Activated naive CD8-positive, alpha-beta T cell treated with anti-CD3 and anti-CD28 coated beads, Interleukin-2, amount 50 U/mL, for 24 hours (primary cell): ENCODE measurements around the gene ZNRD2.
A peak's percentile ranks its signal among the peaks of the same experiment; 100 is the strongest.
"Not testable (repeated sequence)": the region's sequence is repeated elsewhere in the genome, so short reads cannot be mapped to it uniquely, and the experiment has no call there.

Experiments
- ATAC-seq: fragments of 150-1000 bp; cut with Tn5 transposase; one replicate; pipeline ENCODE4 v1.10.0; 2021
- DNase-seq: peaks from one replicate; pipeline ENCODE4 v3.0.0; 2021
- H3K27ac Mint-ChIP-seq: one replicate; pipeline ENCODE4 v1.8.0; 2021; ENCODE audit warnings: mild to moderate bottlenecking, mixed read lengths
- H3K27me3 Mint-ChIP-seq: one replicate; pipeline ENCODE4 v1.8.0; 2021; ENCODE audit warnings: mixed read lengths
- H3K36me3 Mint-ChIP-seq: one replicate; pipeline ENCODE4 v1.8.0; 2021; ENCODE audit warnings: low read depth, mixed read lengths
- H3K4me1 Mint-ChIP-seq: one replicate; pipeline ENCODE4 v1.8.0; 2021; ENCODE audit warnings: mixed read lengths
- H3K4me3 Mint-ChIP-seq: one replicate; pipeline ENCODE4 v1.8.0; 2021; ENCODE audit warnings: mild to moderate bottlenecking, moderate library complexity, mixed read lengths
- H3K9me3 Mint-ChIP-seq: one replicate; pipeline ENCODE4 v1.8.0; 2021; ENCODE audit warnings: mixed read lengths

ZNRD2 gene, protein sequence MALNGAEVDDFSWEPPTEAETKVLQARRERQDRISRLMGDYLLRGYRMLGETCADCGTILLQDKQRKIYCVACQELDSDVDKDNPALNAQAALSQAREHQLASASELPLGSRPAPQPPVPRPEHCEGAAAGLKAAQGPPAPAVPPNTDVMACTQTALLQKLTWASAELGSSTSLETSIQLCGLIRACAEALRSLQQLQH

DNA sequence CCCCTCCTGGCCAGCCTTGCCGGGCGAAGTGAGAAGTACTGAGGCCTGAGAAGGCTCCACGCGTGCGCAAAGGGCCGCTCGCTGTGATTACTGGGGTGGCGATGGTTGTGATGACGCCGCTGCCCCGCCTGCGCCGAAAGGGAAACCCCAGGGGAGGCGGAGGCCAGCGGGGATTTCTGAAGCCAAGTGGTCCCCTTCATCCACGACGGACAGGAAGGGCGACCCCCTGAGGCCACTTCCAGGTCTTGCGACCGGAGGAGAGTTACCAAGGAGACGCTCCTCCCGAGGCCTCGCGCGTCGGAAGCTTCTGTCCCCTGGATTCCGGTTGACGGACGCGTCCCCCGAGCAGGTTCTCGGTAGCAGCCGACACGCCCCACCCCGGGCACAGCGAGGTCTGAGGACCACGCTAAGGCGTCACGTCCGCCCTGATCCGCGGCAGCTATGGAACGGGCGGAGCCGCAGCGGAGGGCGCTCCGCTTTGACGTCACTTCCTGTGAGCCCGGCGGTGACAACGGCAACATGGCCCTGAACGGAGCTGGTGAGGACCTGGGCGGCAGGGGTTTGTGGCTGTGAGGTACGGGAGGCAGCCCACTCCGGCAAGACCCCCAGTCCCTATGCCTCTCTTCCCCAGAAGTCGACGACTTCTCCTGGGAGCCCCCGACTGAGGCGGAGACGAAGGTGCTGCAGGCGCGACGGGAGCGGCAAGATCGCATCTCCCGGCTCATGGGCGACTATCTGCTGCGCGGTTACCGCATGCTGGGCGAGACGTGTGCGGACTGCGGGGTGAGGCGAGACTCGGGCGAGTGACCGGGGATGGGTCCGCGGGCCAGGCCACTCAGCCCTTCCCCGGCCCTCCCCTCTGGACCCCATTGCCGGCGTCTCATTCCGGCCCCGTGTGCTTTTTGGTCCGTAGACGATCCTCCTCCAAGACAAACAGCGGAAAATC lies at the start of gene ZNRD2:
TSS of gene ZNRD2 (plus strand) at position 505 of the 946 bp plus-strand sequence. CDS start at position 520, 15 bp downstream.
- no peaks in the 10 kb centered on the region for H3K27me3 Mint-ChIP-seq

DNA sequence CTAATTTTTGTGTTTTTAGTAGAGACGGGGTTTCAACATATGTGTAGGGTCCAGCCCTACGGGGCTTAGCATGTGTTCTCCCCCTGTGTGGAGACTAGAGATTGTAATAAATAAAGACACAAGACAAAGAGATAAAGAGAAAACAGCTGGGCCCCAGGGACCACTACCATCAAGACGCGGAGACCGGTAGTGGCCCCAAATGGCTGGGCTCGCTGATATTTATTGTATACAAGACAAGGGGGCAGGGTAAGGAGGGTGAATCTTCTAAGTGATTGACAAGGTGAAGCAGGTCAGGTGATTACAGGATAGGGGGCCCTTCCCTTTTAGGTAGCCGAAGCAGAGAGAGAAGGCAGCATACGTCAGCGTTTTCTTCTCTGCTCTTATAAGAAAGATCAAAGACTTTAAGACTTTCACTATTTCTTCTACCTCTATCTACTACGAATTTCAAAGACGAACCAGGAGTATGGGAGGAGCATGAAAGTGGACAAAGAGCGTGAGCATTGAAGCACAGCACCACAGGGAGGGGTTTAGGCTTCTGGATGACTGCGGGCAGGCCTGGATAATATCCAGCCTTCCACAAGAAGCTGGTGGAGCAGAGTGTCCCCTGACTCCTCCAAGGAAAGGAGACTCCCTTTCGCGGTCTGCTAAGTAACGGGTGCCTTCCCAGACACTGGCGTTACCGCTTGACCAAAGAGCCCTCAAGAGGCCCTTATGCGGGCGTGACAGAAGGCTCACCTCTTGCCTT lies 48.3 kb upstream of the ZNRD2 start:
- not testable (repeated sequence) for DNase-seq, H3K9me3 Mint-ChIP-seq, ATAC-seq, H3K27me3 Mint-ChIP-seq, H3K36me3 Mint-ChIP-seq
- peak overlapping the region; percentile 55 for H3K4me3 Mint-ChIP-seq
- peaks cover 37% of the 10 kb centered on the region for H3K4me1 Mint-ChIP-seq
- H3K27ac Mint-ChIP-seq, result peak overlapping the region; percentile 67

More for the DNA sequence above, at the start of gene ZNRD2:
- DNase-seq, result peak; percentile 99
- peaks cover 20% of the 10 kb centered on the region for H3K36me3 Mint-ChIP-seq
- H3K27ac Mint-ChIP-seq, result peak within 1 kb of the TSS; percentile 93
- peak; percentile 82 for ATAC-seq
- no peaks in the 10 kb centered on the region for H3K9me3 Mint-ChIP-seq
- H3K4me3 Mint-ChIP-seq, result peak within 1 kb of the TSS; percentile 99
- peaks cover 70% of the 10 kb centered on the region for H3K4me1 Mint-ChIP-seq

DNA sequence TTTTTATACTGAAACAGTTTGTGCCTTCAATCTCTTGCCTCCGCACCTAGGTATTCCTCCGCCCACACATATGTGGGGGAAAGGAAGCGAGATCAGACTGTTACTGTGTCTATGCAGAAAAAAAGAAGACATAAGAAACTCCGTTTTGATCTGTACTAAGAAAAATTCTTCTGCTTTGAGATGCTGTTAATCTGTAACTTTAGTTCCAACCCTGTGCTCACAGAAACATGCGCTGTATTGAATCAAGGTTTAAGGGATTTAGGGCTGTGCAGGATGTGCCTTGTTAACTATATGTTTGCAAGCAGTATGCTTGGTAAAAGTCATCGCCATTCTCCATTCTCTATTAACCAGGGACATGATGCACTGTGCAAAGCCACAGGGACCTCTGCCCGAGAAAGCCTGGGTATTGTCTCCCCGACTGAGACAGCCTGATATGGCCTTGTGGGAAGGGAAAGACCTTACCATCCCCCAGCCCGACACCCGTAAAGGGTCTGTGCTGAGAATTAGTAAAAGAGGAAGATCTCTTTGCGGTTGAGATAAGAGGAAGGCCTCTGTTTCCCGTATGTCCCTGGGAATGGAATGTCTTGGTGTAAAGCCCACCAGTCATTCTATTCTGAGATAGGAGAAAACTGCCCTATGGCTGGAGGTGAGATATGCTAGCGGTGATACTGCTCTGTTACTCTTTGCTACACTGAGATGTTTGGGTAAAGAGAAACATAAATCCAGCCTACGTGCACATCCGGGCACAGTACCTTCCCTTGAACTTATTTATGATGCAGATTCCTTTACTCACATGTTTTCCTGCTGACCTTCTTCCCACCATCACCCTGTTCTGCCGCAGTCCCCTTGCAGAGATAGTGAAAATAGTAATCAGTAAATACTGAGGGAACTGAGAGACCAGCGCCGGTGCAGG lies 47.3 kb upstream of the ZNRD2 start:
- H3K9me3 Mint-ChIP-seq, DNase-seq, H3K27me3 Mint-ChIP-seq, H3K36me3 Mint-ChIP-seq, ATAC-seq: not testable (repeated sequence)
- Mint-ChIP-seq H3K4me1 (peaks cover 42% of the 10 kb centered on the region), H3K27ac (peak overlapping the region; percentile 75), H3K4me3 (peak overlapping the region; percentile 74)

DNA sequence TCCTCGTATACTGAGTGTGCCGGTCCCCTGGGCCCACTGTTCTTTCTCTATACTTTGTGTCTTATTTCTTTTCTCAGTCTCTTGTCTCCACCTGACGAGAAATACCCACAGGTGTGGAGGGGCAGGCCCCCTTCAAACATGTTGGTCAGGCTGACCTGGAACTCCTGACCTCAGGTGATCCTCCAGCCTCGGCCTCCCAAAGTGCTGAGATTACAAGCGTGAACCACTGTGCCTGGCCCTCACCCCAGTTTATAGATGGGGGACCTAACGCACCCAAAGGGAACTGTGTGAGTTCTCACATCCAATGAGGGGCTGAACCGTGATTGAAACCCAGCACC lies 46.7 kb upstream of the ZNRD2 start:
- peak overlapping the region; percentile 75 for H3K27ac Mint-ChIP-seq
- peak overlapping the region; percentile 74 for H3K4me3 Mint-ChIP-seq
- not testable (repeated sequence) for DNase-seq, H3K36me3 Mint-ChIP-seq, H3K27me3 Mint-ChIP-seq, H3K9me3 Mint-ChIP-seq, ATAC-seq
- H3K4me1 Mint-ChIP-seq, result peaks cover 43% of the 10 kb centered on the region

DNA sequence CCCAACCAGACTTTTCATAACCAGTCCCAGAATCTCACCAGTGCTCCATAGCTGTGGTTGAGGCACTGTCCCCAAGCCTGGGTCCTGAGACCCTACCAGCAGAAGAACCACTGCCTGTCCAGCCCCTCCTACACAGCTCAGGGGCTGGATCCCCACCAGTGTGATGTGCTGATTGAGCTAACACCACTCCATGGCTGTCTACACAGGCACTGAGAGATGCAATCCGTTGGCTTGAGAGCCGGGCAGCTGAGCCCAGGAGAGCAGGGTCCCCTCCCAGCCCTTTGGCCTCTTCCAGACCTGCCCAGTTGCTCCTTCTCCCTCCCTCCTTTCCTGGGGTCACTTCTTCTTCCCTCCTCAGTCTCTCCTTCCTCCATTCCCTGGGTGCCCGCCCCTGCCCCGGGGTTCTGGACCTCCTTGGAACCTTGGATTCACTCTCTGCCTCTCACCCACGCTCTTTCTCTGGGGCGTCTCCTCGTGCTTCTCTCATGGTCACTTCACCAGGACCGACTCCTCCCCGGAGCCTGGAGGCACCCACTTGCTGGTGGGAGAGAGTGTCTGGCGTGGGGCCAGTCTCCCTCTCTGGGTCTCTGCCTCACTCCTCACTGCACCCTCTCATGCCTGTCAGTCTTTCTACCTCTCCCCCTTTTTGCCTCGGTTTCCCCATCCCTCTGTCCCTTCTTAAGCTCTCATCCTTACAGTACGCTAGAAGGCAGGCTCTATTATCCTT lies 46.1 kb upstream of the ZNRD2 start:
- peaks cover 7% of the 10 kb centered on the region for H3K36me3 Mint-ChIP-seq
- peaks cover 48% of the 10 kb centered on the region for H3K4me1 Mint-ChIP-seq
- no peaks in the 10 kb centered on the region for H3K9me3 Mint-ChIP-seq
- H3K4me3 Mint-ChIP-seq, result peak overlapping the region; percentile 74
- peak overlapping the region; percentile 75 for H3K27ac Mint-ChIP-seq
- ATAC-seq (peak; percentile 21), DNase-seq (no peak)
- H3K27me3 Mint-ChIP-seq, result no peaks in the 10 kb centered on the region

DNA sequence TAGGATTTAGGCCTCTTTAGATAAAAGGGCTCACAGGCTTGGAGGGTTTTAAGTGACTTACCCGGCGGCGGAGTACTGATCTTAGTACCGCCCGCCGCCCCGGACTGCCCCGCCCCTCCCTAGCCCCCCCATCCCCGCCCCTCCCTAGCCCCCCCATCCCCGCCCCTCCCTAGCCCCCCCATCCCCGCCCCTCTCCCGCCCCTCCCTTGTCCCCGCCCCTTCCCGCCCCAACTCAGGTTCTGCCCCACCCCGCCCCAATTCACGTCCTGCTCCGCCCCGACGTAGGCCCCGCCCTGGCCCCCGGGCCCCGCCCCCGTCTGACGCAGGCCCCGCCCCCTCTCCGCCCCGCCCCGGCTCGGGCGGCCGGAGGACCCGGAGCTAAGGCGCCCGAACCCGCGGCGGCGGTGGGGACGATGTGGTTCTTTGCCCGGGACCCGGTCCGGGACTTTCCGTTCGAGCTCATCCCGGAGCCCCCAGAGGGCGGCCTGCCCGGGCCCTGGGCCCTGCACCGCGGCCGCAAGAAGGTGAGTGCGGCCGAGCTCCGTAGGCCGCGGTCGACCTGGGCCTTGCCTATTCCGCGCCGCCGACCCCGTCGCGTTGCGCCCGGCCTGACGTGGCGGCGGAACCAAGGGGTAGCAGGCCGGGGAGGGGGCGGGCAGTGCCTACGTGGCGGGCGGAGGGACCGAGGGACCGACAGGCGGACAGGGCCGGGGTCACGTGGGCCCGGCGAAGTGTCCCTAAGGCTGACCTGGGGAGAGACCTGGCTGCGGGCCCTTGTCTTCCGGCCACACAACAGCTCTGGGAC lies 45.3 kb upstream of the ZNRD2 start, which contains the start of gene SCYL1:
TSS of gene SCYL1 (plus strand) at position 343 of the 805 bp plus-strand sequence. CDS start at position 414, 71 bp downstream.
- H3K4me1 Mint-ChIP-seq, result peaks cover 50% of the 10 kb centered on the region
- peak; percentile 71 for ATAC-seq
- H3K36me3 Mint-ChIP-seq, result peaks cover 7% of the 10 kb centered on the region
- DNase-seq, result peak; percentile 84
- peak within 1 kb of the TSS; percentile 75 for H3K27ac Mint-ChIP-seq
- peak within 1 kb of the TSS; percentile 87 for H3K4me3 Mint-ChIP-seq
- H3K27me3 Mint-ChIP-seq, result no peaks in the 10 kb centered on the region
- H3K9me3 Mint-ChIP-seq, result no peaks in the 10 kb centered on the region

DNA sequence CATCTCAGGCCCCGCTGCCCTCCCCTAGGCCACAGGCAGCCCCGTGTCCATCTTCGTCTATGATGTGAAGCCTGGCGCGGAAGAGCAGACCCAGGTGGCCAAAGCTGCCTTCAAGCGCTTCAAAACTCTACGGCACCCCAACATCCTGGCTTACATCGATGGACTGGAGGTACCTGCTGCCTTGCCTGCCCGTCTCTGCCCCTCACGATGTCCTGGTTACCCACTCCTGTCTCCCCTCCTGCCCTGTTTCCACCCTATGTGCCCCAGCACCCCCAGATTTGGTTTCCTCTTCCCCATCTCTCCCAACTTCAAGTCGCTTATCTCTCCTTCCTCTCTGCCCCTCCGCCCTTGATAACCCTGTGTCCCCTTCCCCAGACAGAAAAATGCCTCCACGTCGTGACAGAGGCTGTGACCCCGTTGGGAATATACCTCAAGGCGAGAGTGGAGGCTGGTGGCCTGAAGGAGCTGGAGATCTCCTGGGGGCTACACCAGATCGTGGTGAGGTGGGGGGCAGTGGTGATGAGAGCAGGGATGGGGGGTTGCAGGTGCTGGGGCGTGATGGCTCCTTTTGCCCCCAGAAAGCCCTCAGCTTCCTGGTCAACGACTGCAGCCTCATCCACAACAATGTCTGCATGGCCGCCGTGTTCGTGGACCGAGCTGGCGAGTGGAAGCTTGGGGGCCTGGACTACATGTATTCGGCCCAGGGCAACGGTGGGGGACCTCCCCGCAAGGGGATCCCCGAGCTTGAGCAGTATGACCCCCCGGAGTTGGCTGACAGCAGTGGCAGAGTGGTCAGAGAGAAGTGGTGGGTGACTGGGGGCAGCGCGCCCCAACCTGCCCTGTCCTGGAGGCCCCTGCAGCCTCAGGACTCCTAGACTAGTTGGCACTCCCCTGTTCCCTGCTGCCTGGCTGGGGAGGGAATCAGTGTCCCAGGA lies 44.5 kb upstream of the ZNRD2 start:
- DNase-seq, result no peak
- ATAC-seq, result no peak
- H3K36me3 Mint-ChIP-seq, result peaks cover 13% of the 10 kb centered on the region
- peaks cover 50% of the 10 kb centered on the region for H3K4me1 Mint-ChIP-seq
- peak overlapping the region; percentile 73 for H3K27ac Mint-ChIP-seq
- no peaks in the 10 kb centered on the region for H3K27me3 Mint-ChIP-seq
- no peaks in the 10 kb centered on the region for H3K9me3 Mint-ChIP-seq
- H3K4me3 Mint-ChIP-seq, result peak overlapping the region; percentile 87

DNA sequence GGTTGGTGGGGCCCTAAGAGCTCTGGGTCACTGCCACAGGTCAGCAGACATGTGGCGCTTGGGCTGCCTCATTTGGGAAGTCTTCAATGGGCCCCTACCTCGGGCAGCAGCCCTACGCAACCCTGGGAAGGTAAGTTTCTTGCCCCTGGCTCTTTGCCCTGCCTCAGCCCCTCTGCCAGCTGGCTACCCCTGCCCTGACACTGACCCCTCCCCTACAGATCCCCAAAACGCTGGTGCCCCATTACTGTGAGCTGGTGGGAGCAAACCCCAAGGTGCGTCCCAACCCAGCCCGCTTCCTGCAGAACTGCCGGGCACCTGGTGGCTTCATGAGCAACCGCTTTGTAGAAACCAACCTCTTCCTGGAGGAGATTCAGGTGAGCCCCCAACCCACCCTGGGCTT lies 43.5 kb upstream of the ZNRD2 start:
- peak overlapping the region; percentile 87 for H3K4me3 Mint-ChIP-seq
- DNase-seq (no peak), ATAC-seq (no peak)
- peaks cover 21% of the 10 kb centered on the region for H3K36me3 Mint-ChIP-seq
- no peaks in the 10 kb centered on the region for H3K9me3 Mint-ChIP-seq
- H3K4me1 Mint-ChIP-seq, result peaks cover 46% of the 10 kb centered on the region
- H3K27ac Mint-ChIP-seq, result no peak overlapping the region
- H3K27me3 Mint-ChIP-seq, result no peaks in the 10 kb centered on the region

DNA sequence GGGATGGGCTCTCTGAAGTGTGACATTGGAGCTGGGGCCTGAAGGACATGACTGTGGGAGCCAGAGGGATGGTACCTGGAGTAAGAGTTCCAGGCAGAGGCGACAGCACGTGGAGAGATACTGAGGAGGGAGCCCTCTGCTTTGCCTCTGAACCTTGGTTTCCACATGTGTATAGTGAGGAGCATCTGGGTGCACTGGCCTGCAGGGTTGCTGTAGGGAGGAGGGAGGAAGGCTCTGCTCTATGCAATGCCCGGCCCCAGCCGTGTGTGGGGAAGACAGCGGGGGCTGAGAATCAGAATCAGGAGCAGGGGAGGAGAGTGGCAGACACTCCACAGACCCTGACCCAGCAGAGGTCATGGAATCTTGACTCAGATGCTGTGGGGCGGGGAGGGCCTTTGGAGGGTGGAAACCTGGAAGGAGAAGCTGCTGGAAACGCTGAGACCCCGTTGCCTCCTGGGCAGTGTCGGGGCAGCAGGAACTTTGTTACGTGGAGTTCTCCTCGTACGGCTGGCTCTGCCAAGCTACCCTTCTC lies 41.4 kb upstream of the ZNRD2 start:
- H3K27me3 Mint-ChIP-seq, result no peaks in the 10 kb centered on the region
- peak overlapping the region; percentile 61 for H3K27ac Mint-ChIP-seq
- H3K4me3 Mint-ChIP-seq, result no peak overlapping the region
- H3K9me3 Mint-ChIP-seq, result no peaks in the 10 kb centered on the region
- no peak for ATAC-seq
- H3K4me1 Mint-ChIP-seq, result peaks cover 27% of the 10 kb centered on the region
- peaks cover 25% of the 10 kb centered on the region for H3K36me3 Mint-ChIP-seq
- no peak for DNase-seq

DNA sequence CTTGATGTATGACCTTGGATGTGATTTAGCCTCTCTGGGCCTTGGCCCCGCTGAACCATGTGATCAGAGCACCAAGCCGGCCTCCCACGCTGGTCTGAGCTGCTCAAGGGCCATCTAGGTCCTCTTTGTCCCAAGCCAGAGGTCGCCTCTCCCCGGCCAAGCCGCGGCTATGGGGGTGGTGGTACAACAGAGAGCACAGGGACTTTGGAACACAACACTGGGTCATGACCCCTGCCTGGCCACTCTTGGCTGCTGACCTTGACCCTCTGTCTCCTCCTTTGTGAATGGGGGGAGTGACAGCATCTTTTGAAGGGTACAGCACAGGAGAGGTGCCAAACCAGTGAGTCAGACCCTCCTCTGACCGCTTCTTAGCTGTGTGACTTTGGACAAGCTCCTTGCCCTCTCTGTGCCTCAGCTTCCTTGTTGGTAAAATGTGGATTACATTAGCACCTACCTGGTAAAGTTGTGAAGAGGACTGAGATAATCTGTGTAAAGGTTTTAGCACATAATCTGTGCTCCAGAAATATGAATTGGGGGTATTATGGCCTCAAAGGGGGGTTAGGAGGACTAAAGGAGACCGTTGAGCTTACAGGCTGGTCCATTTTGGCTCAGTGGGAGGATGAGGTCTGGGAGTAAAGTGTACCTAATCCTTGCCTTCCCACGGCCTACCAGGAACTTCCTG lies 40.7 kb upstream of the ZNRD2 start:
- DNase-seq (no peak), ATAC-seq (no peak)
- Mint-ChIP-seq H3K4me3 (no peak overlapping the region), H3K27ac (peak overlapping the region; percentile 9), H3K9me3 (no peaks in the 10 kb centered on the region), H3K4me1 (peaks cover 19% of the 10 kb centered on the region), H3K27me3 (no peaks in the 10 kb centered on the region), H3K36me3 (peaks cover 28% of the 10 kb centered on the region)

DNA sequence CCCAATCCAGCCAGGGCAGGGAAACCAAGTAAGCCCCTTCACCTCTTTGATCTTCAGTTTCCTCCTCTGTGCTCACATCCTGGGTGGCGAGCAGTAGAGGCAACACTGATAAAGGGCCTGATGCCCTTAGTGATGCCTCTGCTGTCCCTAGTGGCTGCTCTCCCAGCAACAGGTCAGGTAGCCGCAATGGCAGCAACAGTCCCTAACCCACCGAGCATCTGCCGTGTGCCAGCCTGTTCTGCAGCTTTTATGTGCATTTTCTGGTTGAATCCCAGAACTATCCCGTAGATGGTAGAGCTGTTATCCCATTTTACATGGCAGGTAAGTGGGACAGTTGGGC lies 40.1 kb upstream of the ZNRD2 start:
- Mint-ChIP-seq H3K4me1 (peaks cover 19% of the 10 kb centered on the region), H3K36me3 (peaks cover 30% of the 10 kb centered on the region), H3K27me3 (no peaks in the 10 kb centered on the region), H3K4me3 (no peak overlapping the region), H3K9me3 (no peaks in the 10 kb centered on the region), H3K27ac (peak overlapping the region; percentile 9)
- ATAC-seq (peak; percentile 68), DNase-seq (no peak)
